Activated CD4-positive, alpha-beta T cell treated with anti-CD3 and anti-CD28 coated beads, Interleukin-2, Interleukin-4, amounts not matched to agents 100 ng/mL and 50 ng/mL, durations not matched to agents 16 hours and 8 hours (primary cell): ENCODE measurements around the gene KCNJ10.
A peak's percentile ranks its signal among the peaks of the same experiment; 100 is the strongest.

Experiments
- DNase-seq: peaks from one replicate; pipeline ENCODE4 v3.0.0-alpha.2; 2020; ENCODE audit warnings: low spot score

The KCNJ10 gene

DNA sequence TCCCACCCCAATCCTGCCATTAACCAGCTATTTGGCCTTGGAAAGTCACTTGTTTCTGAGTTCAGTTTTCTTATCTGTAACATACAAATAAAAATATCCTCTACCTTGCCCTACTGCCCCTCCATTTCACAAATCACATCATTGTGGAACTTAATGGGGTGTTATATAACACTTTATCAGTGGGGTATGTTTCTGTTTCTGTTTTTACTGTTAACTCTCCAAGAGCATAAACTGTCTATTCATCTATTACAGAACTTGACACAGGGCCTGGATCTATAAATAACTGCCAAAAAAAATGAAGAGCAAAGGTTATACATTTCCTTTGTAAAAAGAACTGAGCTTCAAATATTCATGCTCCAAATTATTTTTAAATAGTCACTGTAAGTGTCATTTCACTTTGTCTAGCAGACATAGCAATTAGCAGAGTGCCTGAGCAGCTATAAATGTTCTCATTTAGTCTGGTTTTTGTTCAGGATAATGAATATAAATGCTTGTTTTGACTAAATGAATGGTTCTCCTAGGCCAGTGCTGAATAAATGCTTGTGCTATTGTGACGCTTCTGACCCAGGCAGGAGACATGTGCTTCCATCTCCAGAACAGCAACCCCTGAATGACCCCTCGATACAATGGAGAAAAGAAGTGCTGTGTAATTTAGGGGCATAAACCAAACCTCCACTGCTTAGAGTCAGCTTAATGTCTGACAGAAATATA is 45.6 kb downstream of the KCNJ10 start:
- no peak for DNase-seq

DNA sequence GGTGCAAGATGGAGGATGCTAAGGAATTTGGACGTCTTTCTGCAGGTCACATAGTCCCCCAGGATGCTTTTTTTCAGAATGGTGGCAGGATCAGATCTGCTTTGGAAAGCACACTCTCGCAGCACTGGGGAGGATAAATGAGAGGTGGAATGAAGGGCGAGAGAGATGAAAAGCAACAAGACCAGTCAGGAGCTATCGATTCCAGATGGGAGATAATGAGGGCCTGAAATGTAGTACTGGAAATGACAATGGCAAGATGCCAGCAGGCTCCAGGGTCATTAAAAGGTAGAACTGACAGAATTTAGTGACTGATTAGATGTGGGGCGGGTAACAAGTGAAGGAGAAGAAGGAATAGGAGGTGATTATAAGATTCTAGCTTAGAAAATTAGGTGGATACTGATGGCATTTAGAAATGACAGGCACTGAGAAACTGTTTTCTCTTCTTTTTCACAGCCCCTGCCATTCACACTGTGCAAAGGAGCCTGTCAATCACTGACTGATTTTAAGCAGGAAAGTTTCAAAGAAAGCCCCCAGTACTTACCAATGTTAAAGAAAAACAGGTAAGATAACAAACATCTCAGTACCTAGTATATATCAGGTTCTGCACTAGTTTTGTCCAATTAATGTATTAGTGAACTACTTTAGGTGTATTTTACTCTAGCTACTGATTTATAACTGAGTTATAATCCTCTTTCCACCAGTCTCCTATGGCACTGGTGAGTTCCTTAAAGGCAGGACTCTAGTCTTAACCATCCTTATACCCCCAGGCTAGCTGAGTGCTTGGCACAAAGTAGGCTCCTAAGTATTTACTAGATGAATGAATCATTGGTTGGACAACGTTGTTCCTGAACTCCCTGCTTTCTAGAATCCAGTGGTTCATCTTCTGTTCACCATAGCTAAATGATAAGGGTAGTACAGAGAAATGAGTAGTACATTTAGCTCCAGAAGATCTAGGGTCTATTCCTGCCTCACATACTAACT is 47.3 kb downstream of the KCNJ10 start:
- no peak for DNase-seq

DNA sequence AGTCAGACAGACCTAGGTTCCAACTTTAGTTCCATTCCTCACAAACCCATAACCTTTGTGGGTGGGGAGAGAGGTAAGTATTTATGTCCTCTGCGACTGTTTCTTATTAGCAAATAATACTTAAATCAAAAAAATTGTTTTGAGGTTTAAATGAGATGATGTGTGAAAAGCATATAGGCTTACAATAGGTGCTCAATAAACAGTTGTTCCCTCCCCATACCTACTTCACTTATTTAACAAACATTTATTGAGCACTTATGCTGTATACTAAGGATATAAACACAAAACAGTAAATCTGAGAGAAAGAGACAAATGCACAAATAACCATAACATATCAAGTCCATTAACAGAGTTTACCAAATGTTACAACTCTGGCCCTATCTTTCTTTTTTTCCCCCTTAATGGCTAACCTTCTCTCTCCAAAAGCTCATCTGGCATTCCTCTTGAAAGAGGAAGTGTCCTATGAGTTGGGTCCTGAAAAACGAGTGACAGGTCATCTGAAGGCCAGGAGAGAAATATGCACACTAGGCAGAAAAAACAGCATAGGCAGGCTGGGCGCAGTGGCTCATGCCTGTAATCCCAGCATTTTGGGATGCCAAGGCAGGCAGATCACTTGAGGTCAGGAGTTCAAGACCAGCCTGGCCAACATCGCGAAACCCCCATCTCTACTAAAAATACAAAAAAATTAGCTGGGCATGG is 48.4 kb downstream of the KCNJ10 start:
- DNase-seq, result no peak

DNA sequence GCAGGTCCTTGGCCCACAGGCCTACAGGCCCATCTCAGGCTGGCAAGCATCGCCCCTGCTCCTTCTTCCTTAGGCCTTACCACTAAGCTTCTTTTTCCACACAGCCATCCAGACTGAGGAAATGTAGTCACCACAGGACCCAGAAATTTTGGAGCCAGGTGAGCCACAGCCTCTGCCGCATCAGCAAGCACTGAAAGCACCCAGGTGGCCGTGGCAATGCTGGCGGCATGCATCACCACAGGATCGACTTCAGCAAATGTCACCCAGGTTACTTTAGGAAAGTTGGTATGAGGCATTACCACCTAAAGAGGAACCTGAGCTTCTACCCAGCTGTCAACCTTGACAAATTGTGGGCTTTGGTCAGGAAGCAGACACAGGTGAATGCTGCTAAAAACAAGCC is 49.8 kb downstream of the KCNJ10 start:
- DNase-seq, result no peak

DNA sequence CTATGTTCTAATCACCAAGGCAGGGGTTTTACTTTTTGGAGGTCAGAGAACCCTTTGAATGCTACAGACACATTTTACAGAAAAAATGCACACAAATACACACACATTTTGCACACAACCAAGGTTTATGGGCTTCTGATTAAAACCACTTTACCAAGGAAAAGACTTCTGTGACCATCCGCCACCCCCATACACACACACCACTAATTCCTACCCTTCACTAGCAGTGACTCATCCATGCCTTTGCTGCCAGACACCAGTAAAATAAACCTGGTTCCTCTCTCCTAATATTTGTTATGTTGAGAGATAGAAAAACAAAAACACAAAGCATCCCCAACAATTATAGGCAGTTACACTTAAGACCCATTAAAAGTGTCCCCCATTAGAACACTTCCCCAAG is 51.1 kb downstream of the KCNJ10 start:
- DNase-seq, result peak; percentile 28

DNA sequence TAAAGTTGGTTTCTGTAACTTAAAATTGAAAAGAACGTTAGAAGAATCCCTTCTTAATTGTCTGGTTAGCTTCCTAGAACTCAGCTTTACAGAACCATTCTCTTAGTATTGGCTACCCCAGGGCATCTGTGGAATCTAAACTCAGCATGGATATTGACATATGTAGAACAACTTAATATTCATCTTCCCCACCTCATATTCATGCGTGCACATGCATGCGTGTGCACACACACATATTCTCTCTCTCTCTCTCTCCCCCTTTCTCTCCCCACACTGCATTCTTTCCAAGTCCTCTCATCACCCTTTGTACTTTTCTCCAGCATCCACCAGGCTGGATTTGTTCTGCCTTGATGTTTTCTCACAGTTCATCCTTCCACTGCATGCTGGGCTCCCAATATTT is 51.6 kb downstream of the KCNJ10 start:
- no peak for DNase-seq

DNA sequence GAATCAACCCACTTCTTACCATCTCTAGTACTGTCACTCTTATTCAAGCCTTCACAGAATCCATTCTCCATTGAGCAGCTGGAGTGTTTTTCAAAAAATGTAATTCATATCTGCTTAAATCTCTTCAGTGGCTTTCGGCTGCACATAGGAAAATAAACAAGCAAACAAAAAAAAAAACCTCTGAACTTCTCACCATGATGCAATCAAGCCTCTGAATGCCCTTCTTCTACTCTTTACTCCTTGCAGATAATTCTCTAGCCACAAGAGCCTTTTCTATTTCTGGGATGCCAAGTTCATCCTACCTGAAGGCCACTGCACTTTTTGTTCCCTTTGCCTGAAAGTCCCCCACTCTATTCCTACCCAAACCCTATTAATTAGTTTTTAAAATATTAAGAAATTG is 52.4 kb downstream of the KCNJ10 start:
- no peak for DNase-seq

DNA sequence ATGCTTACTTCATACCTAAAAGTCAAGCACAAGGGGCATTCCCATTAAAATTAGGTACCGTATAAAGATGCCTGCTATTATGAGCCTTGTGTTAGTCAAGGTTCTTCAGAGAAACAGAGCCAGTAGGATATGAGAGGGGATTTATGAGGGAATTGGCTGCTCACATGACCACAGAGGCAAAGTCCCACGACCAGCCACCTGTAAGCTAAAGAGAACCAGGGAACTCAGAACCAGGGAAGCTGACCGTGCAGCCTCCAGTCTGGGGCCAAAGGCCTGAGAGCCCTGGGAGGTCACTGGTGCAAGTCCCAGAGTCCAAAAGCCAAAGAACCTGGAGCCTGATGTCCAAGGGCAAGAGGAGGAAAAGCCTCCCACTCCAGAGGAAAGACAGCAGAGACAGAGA is 58.2 kb downstream of the KCNJ10 start:
- DNase-seq, result no peak

DNA sequence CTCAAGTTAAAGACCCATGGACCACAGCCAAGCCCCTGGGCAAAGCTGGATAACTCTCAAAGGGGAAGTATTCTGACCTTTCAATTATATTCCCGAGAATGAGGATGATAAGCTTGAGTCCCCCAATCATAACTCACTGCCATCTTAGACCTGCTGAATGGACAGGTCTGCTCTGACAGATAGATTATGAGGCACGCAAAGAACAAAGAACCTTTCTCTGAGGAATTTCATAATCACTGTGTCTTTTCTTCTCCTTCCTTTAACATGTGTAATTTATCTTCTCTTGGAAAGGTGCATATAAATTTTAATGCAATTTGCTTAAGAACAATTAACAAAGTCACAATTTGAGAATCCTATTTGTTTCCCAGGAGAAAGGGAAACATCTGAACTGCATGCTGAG is 60.2 kb downstream of the KCNJ10 start:
- DNase-seq, result no peak

DNA sequence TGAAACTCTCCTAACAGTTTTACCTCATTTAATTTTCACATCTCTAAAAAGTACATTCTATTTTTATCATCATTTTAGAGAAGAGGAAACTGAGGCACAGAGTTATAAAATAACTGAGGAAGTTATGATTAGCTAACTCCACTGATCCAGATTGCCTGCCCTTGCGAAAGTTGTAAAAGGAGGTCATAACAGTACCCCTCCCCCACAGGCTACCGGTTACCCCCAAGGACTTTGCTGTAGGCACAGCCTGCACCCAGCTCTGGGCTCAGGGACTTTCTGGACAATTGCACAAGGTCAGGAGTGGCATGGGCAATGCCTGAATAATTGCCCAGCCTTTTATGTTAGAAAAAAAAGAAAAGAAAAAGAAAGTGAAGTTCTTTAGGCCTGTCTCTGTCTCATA is 60.9 kb downstream of the KCNJ10 start:
- no peak for DNase-seq

DNA sequence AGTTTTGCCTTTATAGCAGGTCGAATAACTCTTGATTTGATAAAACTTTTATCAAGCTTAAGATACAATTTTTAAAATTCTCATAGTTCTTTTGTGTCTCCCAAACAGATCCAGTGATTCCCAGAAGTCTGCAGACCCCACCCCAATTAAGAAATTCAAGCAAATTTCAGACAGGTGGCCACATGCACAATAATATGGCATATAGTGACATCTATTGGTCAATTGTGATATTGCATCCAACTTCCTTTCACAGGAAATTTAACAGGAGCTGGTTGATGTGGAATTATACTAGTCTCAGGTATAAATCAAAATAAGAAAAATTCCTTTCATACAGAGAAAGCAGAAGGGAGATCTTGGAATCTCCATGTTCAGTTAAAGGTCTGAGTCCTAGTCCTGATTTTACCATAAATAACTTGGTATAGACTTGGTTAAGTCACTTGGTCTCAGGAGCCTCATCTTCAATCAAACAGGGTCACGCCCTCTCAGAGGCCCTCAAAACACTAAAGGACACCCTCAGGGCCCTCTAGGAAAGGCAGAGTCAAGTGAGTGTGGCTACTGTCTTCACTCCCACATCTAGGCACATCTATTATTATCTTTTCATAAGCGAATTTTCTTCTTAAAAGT is 62.3 kb downstream of the KCNJ10 start:
- DNase-seq, result peak; percentile 46

DNA sequence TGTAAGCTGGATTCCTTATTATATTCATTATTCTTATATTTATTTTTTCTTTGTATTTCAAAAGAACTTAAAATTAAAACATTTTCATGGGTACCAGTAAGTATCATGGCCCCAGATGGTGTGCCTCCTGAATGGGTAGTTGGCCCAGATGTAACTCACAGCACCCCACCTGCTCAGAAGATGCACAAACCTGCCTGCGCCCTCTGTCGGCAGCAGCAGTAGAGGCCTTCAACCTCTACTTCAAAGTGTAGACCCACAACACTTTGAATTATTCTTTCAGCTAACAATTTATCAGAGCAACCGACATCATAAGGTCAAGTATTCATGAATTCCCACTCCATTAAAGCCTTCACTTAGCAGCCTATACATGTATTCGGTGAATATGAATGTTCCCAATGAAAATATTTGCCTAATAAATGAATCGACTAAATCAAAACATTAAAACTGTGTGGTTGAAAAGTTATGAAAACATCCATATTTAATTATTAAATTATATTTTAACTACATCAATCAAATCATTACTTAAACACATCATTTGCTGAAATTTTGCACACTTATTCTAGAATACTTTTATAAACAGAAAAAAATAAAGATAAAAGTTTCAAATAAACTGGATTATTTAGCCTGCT is 63.5 kb downstream of the KCNJ10 start:
- DNase-seq, result peak; percentile 80

DNA sequence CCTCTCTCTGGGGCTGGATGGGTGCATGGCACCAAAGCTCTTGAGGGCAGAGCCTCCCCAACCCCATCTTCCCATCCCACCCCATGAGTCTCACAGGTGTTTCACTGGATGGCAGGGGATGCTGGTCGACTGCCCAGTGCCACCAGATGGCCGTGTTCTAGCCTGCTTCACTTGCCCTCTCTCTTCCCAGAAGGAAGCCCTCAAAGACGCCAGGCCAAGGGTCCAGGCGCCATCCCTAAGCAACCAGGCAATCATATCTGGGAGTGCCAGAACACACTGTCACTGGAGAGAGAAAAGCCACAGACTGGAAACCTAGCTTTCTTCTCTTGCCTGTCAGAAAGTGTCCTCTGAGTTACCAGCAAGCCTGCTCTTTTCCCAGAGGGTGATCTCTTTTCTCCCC is 64.9 kb downstream of the KCNJ10 start:
- DNase-seq, result no peak

DNA sequence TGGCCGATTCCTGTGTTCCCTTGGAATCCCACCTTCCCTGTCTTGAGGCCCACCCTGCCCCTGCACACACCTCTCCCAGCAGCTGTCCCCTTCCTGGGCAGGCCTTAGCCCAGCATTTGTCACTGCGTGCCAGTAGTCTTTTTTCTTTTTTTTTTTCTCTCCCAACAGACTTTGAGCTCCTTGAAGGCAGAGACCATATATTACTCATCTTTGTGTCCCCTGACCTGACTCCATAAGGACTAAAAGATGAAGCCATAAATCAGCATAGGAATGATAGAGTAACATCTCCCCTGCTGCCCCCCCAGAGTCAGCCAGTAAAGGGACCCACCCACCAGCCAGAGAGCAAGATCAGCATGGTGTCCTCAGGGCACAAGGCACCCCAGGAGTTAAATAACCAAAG is 65.5 kb downstream of the KCNJ10 start:
- DNase-seq, result no peak

DNA sequence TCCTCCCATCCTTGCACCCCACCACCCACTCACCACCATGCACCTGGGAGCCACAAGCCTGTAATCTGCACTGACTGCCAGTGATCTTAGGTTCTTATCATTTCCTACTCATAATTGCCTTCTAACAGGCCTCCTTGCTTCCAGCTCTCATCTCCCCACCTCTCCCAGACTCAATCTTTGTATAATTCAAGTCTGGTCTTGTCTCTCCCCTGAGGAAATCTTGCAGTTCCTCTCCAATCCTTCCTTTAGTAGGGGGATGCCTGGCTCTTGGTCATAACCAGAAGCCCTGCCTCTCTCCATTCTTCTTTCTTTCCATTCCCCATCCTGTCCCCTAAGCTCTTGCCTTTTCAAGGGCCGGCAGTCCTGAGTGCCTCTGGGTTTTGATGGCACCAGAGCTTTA is 66.0 kb downstream of the KCNJ10 start:
- no peak for DNase-seq

DNA sequence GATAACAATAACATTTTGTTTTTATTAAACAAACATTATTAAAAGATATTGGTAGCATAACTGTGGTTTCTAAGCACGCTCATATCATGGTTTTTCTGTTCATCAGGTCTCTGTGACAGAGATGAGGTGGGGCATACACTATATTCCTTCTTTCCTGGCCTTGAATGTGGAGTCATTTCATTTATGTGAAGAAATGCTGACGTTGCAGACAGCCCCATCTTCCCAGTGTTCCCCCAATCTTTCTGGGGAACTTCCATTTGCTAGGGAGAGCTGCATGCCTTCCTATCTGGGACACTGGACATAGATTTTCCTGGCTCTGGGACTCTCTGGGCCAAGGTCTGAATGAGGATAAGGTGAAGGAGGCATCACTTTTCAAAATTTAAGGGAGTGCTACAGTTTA is 68.5 kb downstream of the KCNJ10 start:
- DNase-seq, result no peak

DNA sequence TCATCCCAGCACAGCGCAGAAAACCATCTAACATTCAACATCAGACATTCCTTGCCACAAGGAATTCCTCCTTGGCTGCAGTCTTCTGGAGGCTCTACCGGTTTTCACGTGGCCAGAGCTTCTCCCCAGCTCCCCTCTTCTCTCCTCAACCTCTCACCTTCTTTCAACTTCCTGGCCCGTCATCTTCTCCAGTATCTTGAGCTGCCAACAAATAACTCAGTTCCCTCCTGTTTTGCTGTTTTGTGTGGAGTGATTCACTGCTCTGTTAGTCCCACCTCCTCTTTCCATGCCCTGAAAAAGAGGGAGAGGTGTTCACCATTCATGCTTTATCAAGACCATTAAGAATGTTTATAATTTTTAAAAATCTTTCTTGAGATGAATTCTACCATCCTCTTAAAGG is 70.8 kb downstream of the KCNJ10 start:
- no peak for DNase-seq

DNA sequence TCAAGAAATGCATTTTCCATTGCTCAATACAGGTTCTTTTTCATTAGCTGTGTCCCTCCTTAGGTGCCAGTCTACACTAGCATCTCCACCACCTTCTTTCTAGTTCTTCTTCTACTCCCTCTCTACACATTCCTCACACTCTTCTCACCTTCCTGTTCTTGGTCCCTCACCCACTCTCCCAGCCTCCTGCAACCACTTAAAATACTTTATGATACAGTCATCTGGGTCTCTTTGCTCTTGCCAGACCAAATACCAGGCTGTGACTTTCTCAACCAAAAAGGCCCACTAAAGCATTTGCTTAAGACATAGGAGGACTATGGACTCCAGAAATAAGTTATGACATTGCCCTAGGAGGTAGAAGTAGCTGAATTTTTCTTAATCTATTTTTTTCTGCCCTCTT is 73.3 kb downstream of the KCNJ10 start:
- DNase-seq, result no peak

DNA sequence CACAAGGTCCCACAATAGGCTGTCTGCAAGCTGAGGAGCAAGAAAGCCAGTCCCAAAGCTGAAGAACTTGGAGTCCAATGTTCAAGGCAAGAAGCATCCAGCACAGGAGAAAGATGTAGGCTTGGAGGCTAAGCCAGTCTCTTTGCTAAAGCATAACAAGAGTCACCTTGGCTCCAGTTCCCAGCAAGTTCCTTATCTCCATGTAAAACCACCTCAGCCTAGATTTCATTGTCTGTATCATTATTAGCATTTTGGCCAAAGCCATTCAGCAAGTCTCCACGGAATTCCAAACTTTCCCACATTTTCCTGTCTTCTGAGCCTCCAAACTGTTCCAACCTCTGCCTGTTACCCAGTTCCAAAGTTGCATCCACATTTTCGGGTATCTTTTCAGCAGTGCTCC is 75.1 kb downstream of the KCNJ10 start:
- no peak for DNase-seq

DNA sequence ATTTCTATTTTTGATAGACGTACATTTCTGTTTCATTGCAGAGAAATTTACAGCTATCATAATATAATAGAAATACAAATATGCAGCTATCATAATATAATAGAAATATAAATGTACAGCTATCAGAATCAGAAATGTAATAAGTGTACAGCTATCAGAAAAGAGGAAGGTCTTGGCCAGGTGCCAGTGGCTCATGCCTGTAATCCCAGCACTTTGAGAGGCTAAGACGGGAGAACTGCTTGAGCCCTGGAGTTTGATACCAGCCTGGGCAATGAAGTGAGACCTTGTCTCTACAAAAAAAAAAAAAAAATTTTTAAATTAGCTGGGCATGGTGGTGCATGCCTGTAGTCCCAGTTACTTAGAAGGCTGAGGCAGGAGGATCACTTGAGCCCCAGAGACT is 76.0 kb downstream of the KCNJ10 start:
- no peak for DNase-seq

DNA sequence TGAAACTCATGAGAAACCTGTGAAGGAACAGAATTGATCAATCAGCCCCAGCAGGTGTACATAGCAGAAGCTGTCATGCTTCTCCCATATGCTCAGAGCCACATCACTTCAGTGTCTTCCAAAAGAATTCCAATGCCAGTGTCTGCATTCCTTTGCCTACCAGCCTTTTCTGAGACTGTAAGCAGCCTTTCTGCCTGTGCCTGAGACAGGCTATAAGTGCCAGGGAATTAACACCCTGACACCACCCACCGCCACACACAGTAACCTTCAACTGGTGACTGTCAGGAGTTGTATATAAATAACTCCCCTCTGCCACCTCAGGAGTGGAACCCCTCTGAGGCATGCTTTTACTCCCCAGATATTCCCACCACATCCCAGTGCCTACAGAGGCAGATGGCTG is 77.8 kb downstream of the KCNJ10 start:
- no peak for DNase-seq

DNA sequence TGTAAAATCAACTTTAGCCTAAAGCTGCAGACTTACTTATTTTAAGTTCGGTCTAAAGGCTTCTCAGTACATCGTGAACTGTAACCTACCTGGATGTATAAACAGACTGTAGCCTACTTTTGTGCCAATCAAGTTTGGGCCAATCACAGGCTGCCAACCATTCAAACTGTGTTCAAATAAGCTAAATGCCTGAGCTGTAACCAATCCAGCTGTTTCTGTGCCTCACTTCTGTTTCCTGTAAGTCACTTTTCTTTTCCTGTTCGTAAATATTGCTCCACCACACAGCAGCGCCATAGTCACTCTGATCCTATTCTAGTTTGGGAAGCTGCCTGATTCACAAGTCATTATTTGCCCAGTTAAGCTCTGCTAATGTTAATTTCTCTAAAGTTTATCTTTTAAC is 78.4 kb downstream of the KCNJ10 start:
- DNase-seq, result peak; percentile 17
